HG03342 (cell line): Measurements from ENCODE around the gene MKKS.
"Not testable (repeated sequence)": the region's sequence is repeated elsewhere in the genome, so short reads cannot be mapped to it uniquely, and the experiment has no call there.

ENCODE experiments used
- ATAC-seq: cut with Tn5 transposase; IDR thresholded peaks from one replicate; pipeline ENCODE4 v1.9.1; 2021; ENCODE audit warnings: mild to moderate bottlenecking, moderate library complexity; ENCODE audit not compliant: unreplicated experiment

MKKS gene

GRCh38 chr20:10415013-10415650, 18.9 kb downstream of the MKKS start:
- ATAC-seq: no peak

DNA sequence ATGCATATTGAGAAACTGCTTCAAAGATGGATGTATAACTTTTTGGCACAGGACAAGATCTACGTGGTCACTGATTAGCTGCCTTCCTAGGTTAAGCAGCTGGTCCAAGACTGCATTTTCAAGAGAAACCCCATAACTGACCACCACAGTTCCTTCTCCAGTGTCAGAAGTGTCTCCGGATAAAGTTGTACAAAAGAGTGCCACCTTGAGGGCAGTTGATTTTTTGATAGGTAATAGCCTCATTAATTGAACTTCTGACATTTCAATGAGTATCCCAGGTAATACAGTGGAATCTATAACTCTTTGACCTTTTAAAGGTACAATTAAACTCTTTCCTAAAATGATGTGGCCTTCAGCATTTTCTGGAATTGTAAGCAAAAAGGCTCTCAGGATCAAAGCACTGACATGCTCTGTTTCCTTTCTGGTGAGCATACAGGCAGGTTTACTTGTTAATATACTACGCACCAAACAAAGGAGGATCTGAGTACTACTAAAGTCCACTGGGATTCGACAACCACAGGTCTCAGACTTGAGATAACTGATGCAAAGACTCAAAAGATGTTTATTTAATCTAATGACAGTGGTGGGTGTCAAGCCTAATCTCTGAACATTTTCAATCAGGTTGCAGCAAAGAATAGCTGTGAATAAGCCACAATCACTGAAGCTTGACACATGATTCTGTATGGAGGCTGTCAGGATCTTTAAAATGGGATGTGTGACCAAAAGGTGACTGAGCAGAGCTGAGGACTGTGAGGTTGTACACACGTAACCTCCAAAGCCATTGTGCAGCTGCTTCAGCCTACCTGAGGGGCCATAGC, 21.2 kb downstream of the MKKS start:
- peak; percentile 77 for ATAC-seq

- no peak for ATAC-seq
These were observed 22.3 kb downstream of the MKKS start for GRCh38 chr20:10411673-10412072.

- no peak for ATAC-seq
These were observed 25.8 kb downstream of the MKKS start for GRCh38 chr20:10408108-10408813.

DNA sequence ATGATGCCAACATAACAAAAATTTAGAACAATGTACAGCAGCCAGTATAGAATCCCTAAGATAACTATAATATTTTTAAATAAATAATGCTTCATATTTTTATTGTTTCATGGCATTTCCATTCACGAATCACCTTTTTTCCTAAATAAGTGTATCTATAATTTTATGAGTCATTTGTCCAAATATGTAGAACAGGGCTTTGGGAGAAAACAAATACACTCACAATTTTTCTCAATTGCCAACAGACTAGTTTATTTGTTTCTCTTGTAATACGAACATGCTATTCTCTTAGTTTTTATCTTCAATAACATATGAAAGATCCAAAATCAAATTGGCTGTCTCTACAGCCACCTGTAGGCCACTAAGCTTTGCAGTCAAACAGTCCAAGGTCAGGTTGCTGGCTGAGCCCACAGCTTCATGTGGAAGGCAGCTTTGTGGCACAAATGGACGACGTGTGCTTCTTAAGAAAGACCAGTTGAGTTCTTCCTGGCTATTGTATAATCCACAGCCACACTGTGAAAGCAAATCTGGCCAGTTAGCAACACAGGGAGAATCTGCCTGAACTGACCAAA, 29.0 kb downstream of the MKKS start:
- ATAC-seq: no peak

GRCh38 chr20:10404023-10404628, 29.9 kb downstream of the MKKS start:
- no peak for ATAC-seq

- peak; percentile 56 for ATAC-seq
These were observed 30.9 kb downstream of the MKKS start for GRCh38 chr20:10402938-10403608.

GRCh38 chr20:10398834-10399369, 35.1 kb downstream of the MKKS start:
- ATAC-seq: no peak

GRCh38 chr20:10394752-10395151, 39.3 kb downstream of the MKKS start:
- not testable (repeated sequence) for ATAC-seq

- no peak for ATAC-seq
These were observed 43.3 kb downstream of the MKKS start for GRCh38 chr20:10390709-10391108.

- ATAC-seq: no peak
These were observed 45.4 kb downstream of the MKKS start for GRCh38 chr20:10388597-10388996.

DNA sequence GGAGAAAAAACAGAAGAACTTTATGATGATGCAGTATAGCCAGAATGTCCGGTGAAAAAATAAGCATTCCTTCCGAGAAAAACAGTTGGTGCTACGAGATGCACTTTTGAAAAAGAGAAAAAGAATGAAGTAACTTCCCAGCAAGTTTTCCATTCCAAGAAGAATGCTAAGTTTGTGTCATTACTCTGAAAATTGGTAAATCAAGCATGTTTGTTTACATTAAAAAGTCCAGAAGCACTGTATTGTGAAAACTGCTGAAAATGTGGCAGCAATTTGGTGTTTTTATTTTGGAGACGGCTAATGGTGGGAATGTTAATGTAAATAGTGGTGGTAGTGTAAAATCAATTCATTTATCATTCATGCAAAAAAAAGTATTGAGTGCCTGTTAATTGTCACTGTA, 46.3 kb downstream of the MKKS start:
- no peak for ATAC-seq

DNA sequence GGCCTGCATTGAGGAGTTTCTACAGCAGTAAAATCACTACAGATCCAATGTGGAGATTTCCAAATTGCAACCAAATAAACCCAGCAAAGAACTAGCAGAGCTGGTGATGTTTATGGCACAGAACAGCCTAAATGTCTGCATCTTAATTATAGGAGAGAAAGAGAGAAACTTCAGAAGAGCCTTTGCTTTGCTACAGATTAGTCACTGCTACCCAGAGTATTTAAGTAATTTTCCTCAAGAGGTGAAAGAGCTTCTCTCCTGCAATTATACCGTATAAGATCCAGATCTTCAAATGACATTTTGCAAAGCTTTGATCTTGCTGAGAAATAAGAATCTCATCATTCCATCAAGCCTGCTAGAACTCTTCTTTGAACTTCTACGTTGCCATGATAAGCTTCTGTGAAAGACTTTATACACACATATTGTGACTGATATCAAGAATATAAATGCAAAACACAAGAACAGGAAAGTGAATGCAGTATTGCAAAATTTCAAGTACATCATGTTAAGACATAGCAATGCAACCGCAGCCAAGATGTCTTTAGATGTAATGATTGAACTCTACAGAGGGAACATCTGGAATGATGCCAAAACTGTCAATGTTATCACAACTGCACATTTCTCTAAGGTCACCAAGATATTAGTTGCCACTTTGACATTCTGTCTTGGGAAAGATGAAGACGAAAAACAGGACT, 48.0 kb downstream of the MKKS start:
- ATAC-seq: no peak

- no peak for ATAC-seq
These were observed 52.5 kb downstream of the MKKS start for GRCh38 chr20:10381477-10381876.

DNA sequence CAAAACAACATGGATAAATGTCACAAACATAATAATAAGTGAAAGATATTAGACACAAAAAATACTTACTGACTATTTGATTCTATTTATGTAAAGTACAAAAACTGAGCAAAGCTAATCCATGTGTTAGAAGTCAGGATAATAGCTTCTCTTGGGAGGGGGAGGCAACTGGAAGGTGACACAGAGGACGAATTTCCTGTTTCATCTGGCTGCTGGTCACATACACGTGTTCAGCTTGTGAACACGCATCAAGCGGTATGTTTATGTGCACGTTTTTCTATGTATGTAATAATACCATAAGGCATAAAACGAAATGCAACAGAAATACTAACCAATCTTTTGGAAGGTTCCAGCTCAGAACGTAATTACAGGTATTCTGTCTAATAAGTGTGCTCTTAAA, 54.3 kb downstream of the MKKS start:
- ATAC-seq: no peak

DNA sequence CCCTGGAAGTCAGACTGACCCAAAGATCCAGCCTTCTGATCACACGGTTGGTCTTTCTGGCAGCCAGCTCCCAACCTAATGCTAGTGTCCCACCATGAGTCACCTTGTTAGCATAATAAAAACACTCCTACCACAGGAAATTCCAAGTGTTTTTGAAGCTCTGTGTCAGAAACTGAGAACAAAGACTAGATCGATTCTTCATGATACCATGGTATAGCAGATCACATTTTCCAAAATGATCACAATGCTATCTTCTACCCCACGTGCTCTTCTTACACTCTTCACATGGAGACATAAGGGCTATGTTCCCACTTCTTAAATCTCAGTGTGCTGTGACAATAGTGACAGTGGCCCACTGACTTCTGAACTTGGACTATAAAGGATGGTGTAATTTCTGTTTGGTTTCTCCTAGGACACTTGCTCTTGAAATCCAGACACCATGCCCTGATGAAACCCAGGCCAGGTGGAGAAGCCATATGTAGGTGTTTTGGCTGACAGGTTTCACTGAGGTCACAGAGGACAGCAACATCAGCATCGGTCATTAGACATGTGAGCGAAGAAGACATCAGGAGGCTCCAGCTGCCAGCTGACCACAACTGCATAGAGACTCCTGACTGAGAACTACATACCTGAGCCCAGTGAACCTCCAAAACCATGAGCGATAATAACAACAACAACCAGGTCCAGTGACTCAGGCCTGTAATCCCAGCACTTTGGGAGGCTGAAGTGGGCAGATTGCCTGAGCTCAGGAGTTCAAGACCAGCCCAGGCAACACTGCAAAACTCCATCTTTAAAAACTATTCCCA, 57.5 kb downstream of the MKKS start:
- no peak for ATAC-seq

DNA sequence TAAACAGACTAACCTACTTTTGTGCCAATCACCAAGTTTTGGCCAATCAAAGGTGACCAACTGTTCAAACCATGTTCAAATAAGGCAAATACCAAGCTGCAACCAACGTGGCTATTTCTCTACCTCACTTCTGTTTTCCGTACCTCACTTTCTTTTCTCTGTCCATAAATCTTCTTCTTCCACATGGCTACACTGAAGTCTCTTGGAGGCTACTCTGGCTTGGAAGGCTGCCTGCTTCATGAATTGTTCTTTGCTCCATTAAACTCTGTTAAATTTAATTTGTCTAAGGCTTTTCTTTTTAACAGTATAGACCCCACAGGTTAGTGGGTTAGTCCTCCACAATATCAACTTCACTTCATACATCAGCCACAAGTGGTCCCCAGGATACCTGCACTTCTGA, 58.8 kb downstream of the MKKS start:
- no peak for ATAC-seq

- no peak for ATAC-seq
These were observed 60.0 kb downstream of the MKKS start for GRCh38 chr20:10374036-10374435.

GRCh38 chr20:10371467-10371866, 62.6 kb downstream of the MKKS start:
- ATAC-seq: no peak
